Effector memory CD8-positive, alpha-beta T cell (primary cell): Measurements from ENCODE around the gene CALML4.
"Not testable (repeated sequence)": the region's sequence is repeated elsewhere in the genome, so short reads cannot be mapped to it uniquely, and the experiment has no call there.

ENCODE experiments used
- ATAC-seq: fragments of 150-1000 bp; cut with Tn5 transposase; replicated peaks from 2 replicates; pipeline ENCODE4 v1.10.0; 2021; ENCODE audit warnings: mild to moderate bottlenecking, moderate library complexity
- DNase-seq, 3 experiments: peaks; one replicate each; pipeline ENCODE4 v3.0.0; 2021
- H3K27ac Mint-ChIP-seq, 2 donors: one replicate each; pipeline ENCODE4 v1.8.0; 2022; ENCODE audit warnings: mild to moderate bottlenecking in 2 of 2, mixed read lengths in 2 of 2, moderate library complexity in 2 of 2
- H3K27me3 Mint-ChIP-seq, 2 donors: one replicate each; pipeline ENCODE4 v1.8.0; 2022; ENCODE audit warnings: mixed read lengths in 2 of 2
- H3K36me3 Mint-ChIP-seq: one replicate; pipeline ENCODE4 v1.8.0; 2022; ENCODE audit warnings: mild to moderate bottlenecking, moderate library complexity, mixed read lengths; ENCODE audit not compliant: insufficient read depth
- H3K4me1 Mint-ChIP-seq, 2 donors: one replicate each; pipeline ENCODE4 v1.8.0; 2022; ENCODE audit warnings: low read depth in 2 of 2, mixed read lengths in 2 of 2
- H3K4me3 Mint-ChIP-seq, 2 donors: one replicate each; pipeline ENCODE4 v1.8.0; 2022; ENCODE audit warnings: mild to moderate bottlenecking in 2 of 2, mixed read lengths in 2 of 2, moderate library complexity in 2 of 2
- H3K9me3 Mint-ChIP-seq, 2 donors: one replicate each; pipeline ENCODE4 v1.8.0; 2022; ENCODE audit warnings: mixed read lengths in 2 of 2

Gene CALML4

GRCh38 chr15:68208636-68209240 lies 3.6 kb upstream of the CALML4 start:
- DNase-seq (no peak), ATAC-seq (no peak)
- Mint-ChIP-seq H3K4me1 (peaks cover 3 to 28% of the 10 kb centered on the region in 2 donors), H3K4me3 (peak overlapping the region in 1 of 2 donors; percentile 63), H3K36me3 (peaks cover 8% of the 10 kb centered on the region), H3K27ac (peak overlapping the region; percentile 69 to 75), H3K27me3 (no peaks in the 10 kb centered on the region), H3K9me3 (no peaks in the 10 kb centered on the region)

DNA sequence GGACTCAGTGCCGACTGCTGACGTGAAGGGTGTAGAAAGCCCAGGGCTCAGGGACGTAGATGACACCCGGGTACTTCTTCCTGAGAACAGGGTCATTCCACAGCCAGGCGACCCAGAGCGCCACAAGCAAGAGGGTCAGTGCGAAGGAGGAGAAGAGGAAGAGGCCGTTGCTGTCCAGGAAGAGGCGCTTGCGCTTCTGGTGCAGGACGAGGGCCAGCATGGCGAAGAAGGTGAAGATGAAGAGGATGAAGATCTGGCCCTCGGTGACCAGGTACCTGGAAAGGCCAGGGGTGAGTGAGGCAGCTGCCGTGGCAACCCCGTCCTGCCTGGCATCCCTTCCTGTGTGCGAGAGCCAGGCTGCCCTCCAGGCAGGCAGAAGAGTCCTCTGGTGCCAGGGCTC lies 3.0 kb upstream of the CALML4 start:
- Mint-ChIP-seq H3K27ac (peak overlapping the region in 1 of 2 donors; percentile 75), H3K4me3 (peak overlapping the region in 1 of 2 donors; percentile 2), H3K27me3 (no peaks in the 10 kb centered on the region), H3K4me1 (peaks cover 3 to 28% of the 10 kb centered on the region in 2 donors), H3K36me3 (peaks cover 5% of the 10 kb centered on the region), H3K9me3 (no peaks in the 10 kb centered on the region)
- no peak for DNase-seq
- no peak for ATAC-seq

GRCh38 chr15:68207176-68207935 lies 2.2 kb upstream of the CALML4 start:
- H3K36me3 Mint-ChIP-seq, result peaks cover 4% of the 10 kb centered on the region
- ATAC-seq (peak; percentile 52), DNase-seq (no peak)
- H3K4me3 Mint-ChIP-seq, result peak overlapping the region in 1 of 2 donors; percentile 27
- peak overlapping the region in 1 of 2 donors; percentile 75 for H3K27ac Mint-ChIP-seq
- H3K4me1 Mint-ChIP-seq, result peaks cover 3 to 28% of the 10 kb centered on the region in 2 donors
- no peaks in the 10 kb centered on the region for H3K27me3 Mint-ChIP-seq
- no peaks in the 10 kb centered on the region for H3K9me3 Mint-ChIP-seq

DNA sequence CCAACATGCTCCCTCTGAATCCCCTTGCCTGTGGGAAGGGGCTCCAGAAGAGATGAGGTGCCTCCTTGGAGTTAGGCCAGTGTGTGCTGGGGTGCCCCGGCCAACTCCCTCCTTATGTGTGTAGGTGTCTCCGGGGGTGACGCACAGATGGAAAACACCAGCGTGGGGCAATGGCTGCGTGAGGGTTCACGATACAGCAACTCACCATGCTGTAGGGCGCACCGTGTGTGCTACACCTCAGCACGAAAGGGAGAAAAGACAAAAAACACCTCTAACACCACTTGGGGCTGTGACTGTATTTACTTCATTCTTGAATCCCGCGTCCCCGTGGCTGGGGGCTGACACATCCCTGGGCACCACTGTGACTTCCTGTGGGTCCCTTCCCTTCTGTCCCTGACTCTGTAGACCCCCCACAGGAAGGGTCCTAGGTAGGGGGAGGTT lies 1.6 kb upstream of the CALML4 start:
- Mint-ChIP-seq H3K9me3 (no peaks in the 10 kb centered on the region), H3K4me1 (peaks cover 3 to 28% of the 10 kb centered on the region in 2 donors), H3K27me3 (no peaks in the 10 kb centered on the region), H3K27ac (peak overlapping the region in 1 of 2 donors; percentile 44), H3K4me3 (no peak overlapping the region), H3K36me3 (peaks cover 4% of the 10 kb centered on the region)
- peak; percentile 13 for ATAC-seq
- DNase-seq, result no peak

GRCh38 chr15:68205954-68206539 lies 915 bp upstream of the CALML4 start:
- peak overlapping the region in 1 of 2 donors; percentile 44 for H3K27ac Mint-ChIP-seq
- DNase-seq, result no peak

GRCh38 chr15:68205558-68205944 lies 419 bp upstream of the CALML4 start:
- ATAC-seq (no peak), DNase-seq (no peak)
- peaks cover 4% of the 10 kb centered on the region for H3K36me3 Mint-ChIP-seq
- peaks cover 3 to 28% of the 10 kb centered on the region in 2 donors for H3K4me1 Mint-ChIP-seq
- H3K4me3 Mint-ChIP-seq, result peak overlapping the region in 1 of 2 donors; percentile 54
- no peaks in the 10 kb centered on the region for H3K9me3 Mint-ChIP-seq
- no peaks in the 10 kb centered on the region for H3K27me3 Mint-ChIP-seq
- peak overlapping the region in 1 of 2 donors; percentile 44 for H3K27ac Mint-ChIP-seq

More at GRCh38 chr15:68205954-68206539, 915 bp upstream of the CALML4 start:
- Mint-ChIP-seq H3K4me1 (peaks cover 3 to 28% of the 10 kb centered on the region in 2 donors), H3K36me3 (peaks cover 4% of the 10 kb centered on the region), H3K9me3 (no peaks in the 10 kb centered on the region), H3K27me3 (no peaks in the 10 kb centered on the region), H3K4me3 (peak overlapping the region in 1 of 2 donors; percentile 54)
- no peak for ATAC-seq

DNA sequence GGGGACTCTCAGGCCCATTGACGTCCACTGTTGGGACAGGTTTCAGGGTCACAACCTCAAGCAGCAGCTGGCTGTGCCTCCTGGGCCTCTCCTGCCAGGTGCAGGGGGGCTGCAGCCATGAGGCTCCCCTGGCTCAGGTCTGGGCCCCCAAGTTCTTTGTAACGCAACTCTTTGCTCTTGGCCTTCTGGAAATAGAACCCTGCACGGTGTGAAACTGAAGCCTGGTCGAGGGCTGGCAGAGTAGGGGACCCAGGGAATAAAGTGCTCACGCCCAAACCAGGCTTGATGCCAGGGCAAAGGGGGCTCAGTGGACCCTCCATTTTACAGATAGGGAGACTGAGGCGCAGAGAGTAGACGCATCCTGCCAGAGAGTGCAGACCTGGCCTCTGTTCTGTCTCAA lies 771 bp downstream of the CALML4 start:
- Mint-ChIP-seq H3K27me3 (no peaks in the 10 kb centered on the region), H3K9me3 (no peaks in the 10 kb centered on the region), H3K4me1 (peaks cover 0 to 19% of the 10 kb centered on the region in 2 donors), H3K27ac (no peak overlapping the region), H3K4me3 (no peak overlapping the region), H3K36me3 (peaks cover 4% of the 10 kb centered on the region)
- ATAC-seq (no peak), DNase-seq (no peak)

DNA sequence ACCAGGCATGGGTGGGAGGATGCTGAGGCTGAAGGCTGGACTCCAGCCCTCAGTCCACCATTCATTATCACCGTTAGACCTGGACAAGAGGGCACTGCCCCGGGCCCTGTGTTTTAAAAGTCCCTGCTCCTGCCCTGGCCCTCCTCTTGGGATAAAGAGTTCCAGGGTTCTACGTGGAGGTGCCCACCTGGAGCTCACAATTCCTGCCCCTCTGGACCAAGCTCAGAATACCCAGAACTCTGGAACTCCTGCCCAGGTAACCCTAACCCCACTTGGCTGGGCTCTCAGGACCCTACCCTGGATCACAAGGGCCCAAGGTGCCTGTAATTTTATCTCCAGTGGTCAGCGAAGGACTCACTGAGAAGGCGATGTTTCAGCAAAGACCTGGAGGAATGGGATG lies 1.2 kb downstream of the CALML4 start:
- no peak overlapping the region for H3K27ac Mint-ChIP-seq

DNA sequence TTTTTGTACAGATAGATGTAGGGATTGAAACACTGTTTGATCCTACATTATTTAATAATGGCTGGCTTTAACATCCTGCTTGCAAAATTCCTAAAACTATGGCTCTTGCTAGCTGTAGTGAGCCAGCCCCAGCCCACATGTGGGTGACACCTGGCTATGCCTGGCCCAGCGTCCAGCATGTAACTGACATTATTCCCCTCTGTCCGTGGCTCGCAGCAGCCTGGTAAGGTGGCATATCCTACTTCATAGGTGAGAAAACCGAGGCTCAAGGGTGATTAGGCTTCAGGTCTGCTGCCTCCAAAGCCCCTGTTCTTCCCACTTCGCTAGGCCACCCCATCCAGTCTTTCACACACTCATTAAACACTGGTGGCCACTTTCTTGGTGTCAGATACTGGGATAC lies 1.6 kb downstream of the CALML4 start:
- Mint-ChIP-seq H3K4me3 (no peak overlapping the region), H3K4me1 (peaks cover 0 to 11% of the 10 kb centered on the region in 2 donors), H3K27ac (no peak overlapping the region), H3K36me3 (peaks cover 4% of the 10 kb centered on the region), H3K9me3 (no peaks in the 10 kb centered on the region), H3K27me3 (no peaks in the 10 kb centered on the region)
- no peak for ATAC-seq
- no peak for DNase-seq

More for the DNA sequence above, 1.2 kb downstream of the CALML4 start:
- Mint-ChIP-seq H3K27me3 (no peaks in the 10 kb centered on the region), H3K4me3 (no peak overlapping the region), H3K36me3 (peaks cover 4% of the 10 kb centered on the region), H3K4me1 (peaks cover 0 to 16% of the 10 kb centered on the region in 2 donors), H3K9me3 (no peaks in the 10 kb centered on the region)
- ATAC-seq (no peak), DNase-seq (no peak)

DNA sequence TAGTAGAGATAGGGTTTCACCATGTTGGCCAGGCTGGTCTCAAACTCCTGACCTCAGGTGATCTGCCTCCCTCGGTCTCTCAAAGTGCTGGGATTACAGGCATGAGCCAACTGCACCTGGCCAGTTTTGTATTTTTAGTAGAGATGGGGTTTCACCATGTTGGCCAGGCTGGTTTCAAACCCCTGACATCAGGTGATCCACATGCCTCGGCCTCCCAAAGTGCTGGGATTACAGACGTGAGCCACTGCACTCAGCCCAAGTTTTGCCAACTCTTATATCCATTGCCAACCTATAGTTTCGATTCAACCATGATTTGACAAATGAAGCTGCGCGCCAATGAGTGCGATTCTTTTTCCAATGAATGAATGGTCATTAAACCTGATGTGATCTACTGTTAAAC lies 2.1 kb downstream of the CALML4 start:
- not testable (repeated sequence) for H3K36me3 Mint-ChIP-seq, ATAC-seq, H3K27me3 Mint-ChIP-seq, H3K9me3 Mint-ChIP-seq, H3K4me1 Mint-ChIP-seq, H3K27ac Mint-ChIP-seq, H3K4me3 Mint-ChIP-seq, DNase-seq

DNA sequence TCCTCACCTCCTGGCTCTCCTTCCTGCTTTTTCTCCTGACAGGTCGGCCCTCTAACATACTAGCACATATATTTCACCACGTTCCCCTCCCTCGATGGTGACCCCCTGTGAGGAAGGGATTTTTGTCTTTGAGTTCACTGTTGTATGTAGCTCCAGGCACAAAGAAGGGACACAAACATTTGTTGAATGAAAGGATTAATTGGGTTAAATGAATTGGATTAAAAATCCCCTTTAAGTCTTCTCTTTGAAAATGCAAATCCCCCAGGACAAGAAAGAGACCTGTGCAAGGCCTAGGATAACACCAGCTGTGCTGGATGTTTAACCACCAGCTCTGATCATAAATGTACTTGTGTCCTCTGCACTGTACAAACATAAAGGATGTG lies 3.3 kb downstream of the CALML4 start:
- peaks cover 0 to 4% of the 10 kb centered on the region in 2 donors for H3K4me1 Mint-ChIP-seq
- H3K27me3 Mint-ChIP-seq, result no peaks in the 10 kb centered on the region
- DNase-seq (no peak), ATAC-seq (no peak)
- H3K9me3 Mint-ChIP-seq, result no peaks in the 10 kb centered on the region
- H3K27ac Mint-ChIP-seq, result peak overlapping the region; percentile 8 to 85
- no peak overlapping the region for H3K4me3 Mint-ChIP-seq
- H3K36me3 Mint-ChIP-seq, result peaks cover 4% of the 10 kb centered on the region

DNA sequence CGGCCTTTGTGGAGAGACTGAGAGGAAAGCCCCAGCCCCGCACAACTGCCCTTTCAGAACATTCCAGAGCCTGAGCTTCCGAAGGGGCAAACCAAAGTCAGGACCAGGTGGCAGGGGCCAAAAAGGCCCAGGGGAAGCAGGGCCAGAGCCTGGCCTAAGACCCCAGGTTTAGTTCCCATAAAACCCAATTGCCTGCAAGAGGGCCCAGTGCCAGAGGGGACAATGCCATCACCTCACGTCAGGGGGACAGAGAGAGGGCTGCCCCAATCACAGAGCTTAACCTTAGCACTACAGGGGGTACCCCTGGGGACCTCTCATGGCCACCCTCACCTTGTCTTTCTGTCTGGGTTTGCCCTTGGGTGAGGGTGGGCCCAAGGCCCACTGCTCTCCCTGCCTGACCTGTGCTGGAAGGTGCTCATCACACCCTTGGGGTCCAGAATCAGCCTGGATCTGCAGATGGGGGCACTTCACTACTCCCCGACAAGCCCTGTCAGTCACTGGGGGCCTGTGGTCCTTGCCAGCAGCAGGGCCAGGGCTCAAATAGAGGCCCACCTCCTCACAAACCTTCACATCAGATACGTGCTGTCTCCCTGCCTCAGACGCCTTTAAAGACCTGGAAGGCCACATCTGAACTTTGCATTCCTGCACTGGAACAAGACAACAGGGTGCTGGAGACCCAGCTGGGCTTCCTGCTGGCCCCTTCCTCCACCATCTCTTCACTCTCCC lies 3.8 kb downstream of the CALML4 start:
- ATAC-seq (no peak), DNase-seq (no peak)
- peak overlapping the region; percentile 8 to 85 for H3K27ac Mint-ChIP-seq
- H3K27me3 Mint-ChIP-seq, result no peaks in the 10 kb centered on the region
- no peak overlapping the region for H3K4me3 Mint-ChIP-seq
- peaks cover 0 to 2% of the 10 kb centered on the region in 2 donors for H3K4me1 Mint-ChIP-seq
- peaks cover 4% of the 10 kb centered on the region for H3K36me3 Mint-ChIP-seq
- no peaks in the 10 kb centered on the region for H3K9me3 Mint-ChIP-seq
